ENCODE results near the gene CD163.
"Not testable (repeated sequence)": the region's sequence is repeated elsewhere in the genome, so short reads cannot be mapped to it uniquely, and the experiment has no call there.

The CD163 gene

DNA sequence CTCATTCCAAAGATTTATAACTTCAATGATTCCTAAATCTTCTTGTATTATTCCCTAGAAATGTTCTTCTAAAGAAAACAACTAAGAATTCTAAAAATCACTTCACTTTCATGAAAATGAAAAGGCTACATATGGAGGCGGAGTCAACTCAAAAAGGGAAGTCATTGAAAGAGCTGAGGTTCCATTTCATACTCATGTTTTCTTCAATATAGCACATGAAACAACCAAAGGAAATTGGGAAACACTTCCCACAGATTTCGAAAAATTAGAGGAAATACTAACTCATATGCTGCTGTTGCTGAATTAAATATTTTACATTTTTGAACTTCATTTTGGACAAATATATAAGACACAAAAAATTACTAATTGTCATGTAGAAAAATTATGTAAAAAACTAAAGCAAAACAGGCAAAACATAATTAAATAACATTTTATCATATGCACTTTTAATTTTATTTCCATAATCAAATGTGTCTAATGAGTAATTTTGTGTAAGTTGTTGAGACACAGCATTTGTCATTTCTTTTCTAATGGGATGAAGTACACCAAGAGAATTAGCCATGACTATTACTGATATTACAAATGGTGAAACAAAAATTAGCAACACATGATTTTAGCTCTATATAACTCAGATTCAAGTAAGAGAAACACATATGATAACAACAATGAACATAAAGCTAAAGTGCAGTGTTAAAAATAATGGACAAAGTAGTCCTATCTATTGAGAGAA lies at the start of gene CD163:
TSS of gene CD163 (minus strand) at position 92 of the 730 bp plus-strand sequence. CDS start at position 5, 87 bp downstream.
- no peak for DNase-seq

DNA sequence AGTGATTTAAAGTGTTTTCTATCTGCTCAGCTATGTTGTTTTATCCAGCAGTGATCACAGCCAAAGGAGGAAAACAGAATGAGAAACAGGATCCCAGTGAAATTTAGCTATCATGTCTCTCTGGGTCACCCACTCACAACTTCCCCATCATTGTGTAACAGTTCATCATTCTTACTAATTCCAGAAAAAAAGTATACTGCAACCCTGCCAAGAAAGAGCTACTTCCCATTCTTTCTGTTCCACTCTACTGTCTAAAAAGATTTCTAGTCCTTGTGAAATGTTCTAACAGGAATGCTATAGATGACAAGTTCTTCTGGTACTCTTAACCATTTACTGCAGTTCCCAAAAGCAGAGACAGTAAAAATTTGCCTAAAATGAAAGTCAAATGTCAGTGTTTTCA lies 39.2 kb upstream of the CD163 start:
- no peak for DNase-seq

- no peak for DNase-seq
Measured at GRCh38 chr12:7542046-7542445, 38.5 kb upstream of the CD163 start.

DNA sequence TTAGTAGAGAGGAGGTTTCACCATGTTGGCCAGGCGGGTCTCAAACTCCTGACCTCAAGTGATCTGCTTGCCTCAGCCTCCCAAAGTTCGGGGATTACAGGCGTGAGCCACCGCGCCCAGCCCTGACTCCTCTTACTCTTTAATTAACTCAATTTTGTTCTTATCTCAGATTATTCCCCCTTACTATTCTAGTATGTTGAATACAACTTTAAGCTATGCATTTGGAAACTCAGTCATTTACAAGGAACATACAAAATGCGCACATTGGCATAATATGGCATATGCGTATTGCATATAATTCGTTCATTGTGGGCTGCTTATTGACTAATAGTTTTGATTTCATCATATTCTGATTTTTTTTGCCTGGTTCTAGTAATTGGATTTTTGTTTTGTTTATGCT lies 10.8 kb upstream of the CD163 start:
- DNase-seq, result no peak

DNA sequence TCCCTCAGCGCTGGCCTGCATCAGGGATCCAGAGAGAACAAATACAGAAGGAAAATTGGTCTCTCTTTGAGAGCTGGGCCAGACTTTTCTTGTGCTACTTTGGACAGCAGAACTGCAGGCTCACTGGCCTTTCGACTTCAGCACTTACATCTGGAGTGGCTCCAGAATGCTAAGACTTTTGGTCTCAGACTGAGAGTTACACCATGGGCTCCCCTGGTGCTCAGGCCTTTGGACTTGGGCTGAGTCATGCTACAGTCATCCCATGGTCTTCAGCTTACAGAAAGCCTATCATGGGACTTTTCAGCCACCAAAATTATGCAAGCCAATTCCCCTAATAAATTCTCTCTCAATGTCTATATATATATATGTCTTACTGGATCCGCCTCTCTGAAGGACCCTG lies 9.0 kb upstream of the CD163 start:
- no peak for DNase-seq

- DNase-seq, result not testable (repeated sequence)
Measured at GRCh38 chr12:7509793-7510470, 6.4 kb upstream of the CD163 start.

- no peak for DNase-seq
Measured at GRCh38 chr12:7502612-7503011, 965 bp downstream of the CD163 start.

DNA sequence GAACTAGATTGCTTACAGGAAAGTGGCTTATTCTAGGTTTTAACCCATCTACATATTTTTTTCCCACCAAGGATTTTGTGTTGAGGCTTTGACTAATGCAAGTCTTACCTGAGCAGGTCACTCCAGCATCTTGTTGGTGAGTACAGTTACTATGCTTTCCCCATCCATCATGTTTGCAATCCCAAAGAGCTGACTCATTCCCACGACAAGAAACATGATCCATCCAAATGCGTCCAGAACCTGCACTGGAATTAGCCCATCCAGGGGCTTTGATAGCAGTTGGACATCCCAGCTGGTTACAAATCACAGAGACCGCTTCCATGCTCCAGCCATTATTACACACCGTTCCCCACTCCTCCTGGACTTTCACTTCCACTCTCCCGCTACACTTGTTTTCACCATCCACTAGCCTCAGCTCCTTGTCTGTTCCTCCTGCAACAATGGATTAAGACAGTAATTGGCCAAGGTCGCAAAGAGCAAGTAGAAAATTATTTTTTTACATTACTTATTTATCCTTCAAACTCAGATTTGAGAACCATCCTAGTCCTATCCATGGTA lies 2.5 kb downstream of the CD163 start:
- no peak for DNase-seq

DNA sequence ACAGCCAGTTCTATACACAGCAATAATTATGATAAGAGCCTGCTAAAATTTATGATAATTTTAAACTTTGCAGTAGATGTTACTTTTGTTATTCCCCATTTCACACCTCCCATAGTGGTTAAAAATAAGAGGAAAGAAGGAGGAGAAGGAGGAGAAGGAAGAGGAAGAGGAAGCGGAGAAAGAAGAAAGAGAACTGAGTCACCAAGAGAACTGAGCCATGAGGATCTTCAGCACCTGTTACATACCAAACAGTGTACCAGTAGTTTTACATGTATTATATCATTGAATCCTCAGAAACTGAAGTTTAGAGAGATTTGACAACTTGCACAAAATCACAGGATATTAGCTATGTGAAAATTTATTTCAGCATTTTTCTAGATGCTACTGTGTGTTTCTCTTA lies 3.9 kb downstream of the CD163 start:
- DNase-seq, result no peak

DNA sequence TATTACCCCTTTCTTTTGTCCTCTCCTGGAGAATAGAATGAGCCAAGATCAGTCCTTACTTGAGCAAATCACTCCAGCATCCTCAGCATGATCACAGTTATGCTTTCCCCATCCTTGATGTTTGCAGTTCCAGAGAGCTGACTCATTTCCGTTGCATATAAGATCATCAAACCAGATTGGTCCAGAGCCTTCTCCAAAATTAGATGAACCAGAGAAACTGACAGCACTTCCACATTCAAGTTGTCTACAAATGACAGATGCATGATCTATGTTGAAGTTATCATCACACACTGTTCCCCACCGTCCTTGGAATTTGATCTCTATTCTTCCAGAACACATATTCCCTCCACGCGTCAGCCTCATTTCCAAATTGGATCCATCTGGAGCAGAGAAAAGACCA lies 4.8 kb downstream of the CD163 start:
- no peak for DNase-seq

GRCh38 chr12:7497661-7498060 lies 5.9 kb downstream of the CD163 start:
- DNase-seq, result no peak

DNA sequence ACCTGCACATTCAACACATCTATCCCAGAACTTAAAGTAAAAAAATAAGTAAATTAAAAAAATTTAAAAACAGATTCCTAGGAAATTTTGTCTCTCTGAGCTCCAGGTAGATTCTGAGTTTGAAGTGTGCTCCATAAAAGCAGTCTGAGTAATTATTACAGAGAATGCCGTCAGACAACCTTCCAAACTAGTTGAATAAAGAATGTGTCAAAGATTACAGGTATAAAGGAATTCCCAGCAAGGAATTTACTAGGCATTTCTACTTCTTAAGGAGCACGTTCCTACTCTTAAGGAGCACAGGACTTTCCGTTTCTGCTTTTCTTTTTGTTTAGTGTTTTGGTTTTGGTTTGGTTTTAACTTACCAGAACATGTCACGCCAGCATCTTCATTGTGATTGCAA lies 7.1 kb downstream of the CD163 start:
- no peak for DNase-seq

- no peak for DNase-seq
Measured at GRCh38 chr12:7495136-7495535, 8.4 kb downstream of the CD163 start.

DNA sequence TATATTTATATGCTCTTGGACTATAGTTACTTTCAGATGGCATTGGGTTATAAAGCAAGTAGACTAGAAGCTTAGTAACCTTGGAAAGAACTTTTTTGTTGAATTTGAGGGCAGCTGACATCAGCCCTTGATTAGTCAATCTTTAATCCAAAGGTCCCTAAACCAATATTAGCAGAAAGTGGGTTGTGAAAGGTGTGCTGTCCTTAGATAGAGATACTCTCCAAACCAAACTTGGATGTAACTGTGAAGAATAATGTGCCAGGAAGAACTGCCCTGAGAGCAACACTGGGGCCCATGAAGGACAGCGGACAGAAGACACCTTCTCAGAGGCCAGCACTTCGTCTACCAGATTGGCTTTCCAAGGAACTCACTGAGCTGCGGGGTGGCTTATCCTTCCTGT lies 10.6 kb downstream of the CD163 start:
- DNase-seq, result no peak

GRCh38 chr12:7486512-7486911 lies 17.1 kb downstream of the CD163 start:
- DNase-seq, result peak; percentile 41

DNA sequence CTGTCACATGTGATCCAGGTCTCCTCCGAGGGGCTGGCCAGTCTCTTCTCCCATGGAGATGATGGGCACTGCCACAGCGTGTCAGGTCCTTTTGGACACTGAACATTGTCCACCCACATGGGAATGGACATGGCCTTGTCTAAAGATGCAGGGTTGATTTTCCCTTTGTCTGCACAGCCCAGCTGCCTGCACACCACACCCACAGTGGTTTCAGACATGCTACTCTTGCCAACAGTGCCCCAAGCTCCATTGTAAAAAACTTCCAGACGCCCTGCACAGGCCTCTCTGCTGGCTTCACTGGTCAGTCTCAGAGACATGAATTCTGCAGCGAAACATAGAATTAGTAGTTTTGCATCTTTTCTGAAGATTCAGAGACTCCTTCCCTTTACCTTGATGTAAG lies 18.5 kb downstream of the CD163 start:
- no peak for DNase-seq

DNA sequence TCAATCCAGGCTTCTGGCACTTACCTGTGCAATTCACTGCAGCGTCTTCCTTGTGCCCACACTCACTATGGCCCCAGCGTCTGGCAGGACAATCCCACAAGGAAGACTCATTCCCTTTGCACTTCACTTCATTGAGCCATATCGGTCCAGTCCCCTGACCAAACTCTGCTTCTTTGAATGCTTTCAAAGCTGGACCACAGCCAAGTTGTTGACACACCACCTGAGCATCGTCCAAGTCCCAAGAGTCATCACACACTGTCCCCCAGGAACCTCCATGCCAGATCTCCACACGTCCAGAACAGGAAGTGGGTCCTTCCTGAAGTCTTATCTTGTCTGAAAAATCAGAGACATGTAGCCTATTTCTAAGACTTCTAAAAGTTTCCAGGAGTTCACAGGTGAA lies 20.2 kb downstream of the CD163 start:
- no peak for DNase-seq

DNA sequence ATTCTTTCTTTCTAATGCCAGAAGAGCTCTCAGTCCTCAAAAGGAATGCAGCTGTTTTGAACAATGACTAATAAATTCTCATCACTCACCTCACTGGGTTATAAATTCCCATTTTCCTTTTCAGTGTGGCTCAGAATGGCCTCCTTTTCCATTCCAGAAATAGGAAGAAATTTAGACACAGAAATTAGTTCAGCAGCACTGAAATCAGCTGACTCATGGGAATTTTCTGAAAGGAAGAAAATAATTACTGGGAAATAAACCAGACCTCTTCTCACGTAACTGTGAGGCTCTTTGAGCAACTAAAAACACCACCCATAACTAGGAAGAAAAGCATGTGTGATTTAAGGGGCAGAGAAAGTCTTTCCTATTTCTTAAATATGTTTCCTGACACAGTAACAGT lies 23.8 kb downstream of the CD163 start:
- no peak for DNase-seq

- DNase-seq, result no peak
Measured at GRCh38 chr12:7472060-7472459, 31.5 kb downstream of the CD163 start.

GRCh38 chr12:7460375-7461259 lies 43.0 kb downstream of the CD163 start:
- DNase-seq, result peak; percentile 71

DNA sequence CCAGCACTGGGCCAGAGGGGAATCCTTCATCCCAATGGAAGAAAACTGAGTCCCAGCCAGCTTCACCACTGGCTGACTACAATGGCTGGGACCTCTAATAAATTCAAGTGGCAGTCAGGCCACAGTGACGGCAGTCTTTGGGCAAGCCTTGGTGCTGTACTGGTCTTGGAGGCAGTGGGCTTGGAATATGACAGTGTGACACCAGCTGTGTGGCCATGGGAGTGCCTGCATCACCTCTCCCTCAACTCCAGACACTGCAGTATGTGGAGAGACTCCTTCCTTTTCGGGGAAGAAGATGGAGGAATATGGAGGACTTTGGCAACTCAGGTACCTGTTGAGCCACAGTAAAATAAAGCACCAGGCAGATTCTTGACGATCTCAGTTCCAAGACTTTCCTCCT lies 43.6 kb downstream of the CD163 start:
- DNase-seq, result no peak

GRCh38 chr12:7451756-7452155 lies 51.8 kb downstream of the CD163 start:
- no peak for DNase-seq

GRCh38 chr12:7450667-7451066 lies 52.9 kb downstream of the CD163 start:
- DNase-seq, result no peak
